ENCODE data around the gene GINS3.
A peak's percentile ranks its signal among the peaks of the same experiment; 100 is the strongest.

The GINS3 gene

GRCh38 chr16:58392215-58393137 lies at the start of gene GINS3:
Gene GINS3 (plus strand): TSS chr16:58392471. CDS start chr16:58392602, 131 bp downstream.
- H3K4me3 ChIP-seq (ENCODE audit: low read depth in 1 of 2, low read length in 2 of 2) = peak within 1 kb of the TSS; percentile 97 to 98
- H3K36me3 ChIP-seq (ENCODE audit: control insufficient read depth in 1 of 2, insufficient read depth in 2 of 2, low read length in 2 of 2) = no peaks in the 10 kb centered on the region
- H3K27me3 ChIP-seq (ENCODE audit: low read depth, low read length) = no peaks in the 10 kb centered on the region
- H3K27ac ChIP-seq (ENCODE audit: low read length) = peak within 1 kb of the TSS; percentile 81
- H3K9me3 ChIP-seq (ENCODE audit: control insufficient read depth in 1 of 2, low read length in 2 of 2) = no peaks in the 10 kb centered on the region
- peaks cover 0 to 7% of the 10 kb centered on the region in 2 donors for H3K4me1 ChIP-seq (ENCODE audit: control insufficient read depth in 1 of 2, insufficient read depth in 2 of 2, low read length in 2 of 2)

- Histone ChIP-seq H3K27ac (ENCODE audit: low read length) (no peak overlapping the region), H3K9me3 (ENCODE audit: control insufficient read depth in 1 of 2, low read length in 2 of 2) (no peaks in the 10 kb centered on the region), H3K36me3 (ENCODE audit: control insufficient read depth in 1 of 2, insufficient read depth in 2 of 2, low read length in 2 of 2) (no peaks in the 10 kb centered on the region), H3K4me3 (ENCODE audit: low read depth in 1 of 2, low read length in 2 of 2) (no peak overlapping the region), H3K27me3 (ENCODE audit: low read depth, low read length) (no peaks in the 10 kb centered on the region), H3K4me1 (ENCODE audit: control insufficient read depth in 1 of 2, insufficient read depth in 2 of 2, low read length in 2 of 2) (peaks cover 0 to 5% of the 10 kb centered on the region in 2 donors)
These were observed 48.7 kb upstream of the GINS3 start for GRCh38 chr16:58343562-58343961.

GRCh38 chr16:58345574-58346354 lies 46.5 kb upstream of the GINS3 start:
- H3K27me3 ChIP-seq (ENCODE audit: low read depth, low read length) = no peaks in the 10 kb centered on the region
- no peaks in the 10 kb centered on the region for H3K9me3 ChIP-seq (ENCODE audit: control insufficient read depth in 1 of 2, low read length in 2 of 2)
- no peak overlapping the region for H3K27ac ChIP-seq (ENCODE audit: low read length)
- H3K4me1 ChIP-seq (ENCODE audit: control insufficient read depth in 1 of 2, insufficient read depth in 2 of 2, low read length in 2 of 2) = peaks cover 0 to 5% of the 10 kb centered on the region in 2 donors
- H3K36me3 ChIP-seq (ENCODE audit: control insufficient read depth in 1 of 2, insufficient read depth in 2 of 2, low read length in 2 of 2) = no peaks in the 10 kb centered on the region
- no peak overlapping the region for H3K4me3 ChIP-seq (ENCODE audit: low read depth in 1 of 2, low read length in 2 of 2)

GRCh38 chr16:58346831-58347371 lies 45.4 kb upstream of the GINS3 start:
- Histone ChIP-seq H3K27me3 (ENCODE audit: low read depth, low read length) (no peaks in the 10 kb centered on the region), H3K27ac (ENCODE audit: low read length) (no peak overlapping the region)

GRCh38 chr16:58348986-58349385 lies 43.3 kb upstream of the GINS3 start:
- H3K27me3 ChIP-seq (ENCODE audit: low read depth, low read length) = no peaks in the 10 kb centered on the region
- no peaks in the 10 kb centered on the region for H3K36me3 ChIP-seq (ENCODE audit: control insufficient read depth in 1 of 2, insufficient read depth in 2 of 2, low read length in 2 of 2)
- H3K9me3 ChIP-seq (ENCODE audit: control insufficient read depth in 1 of 2, low read length in 2 of 2) = no peaks in the 10 kb centered on the region
- peaks cover 0 to 5% of the 10 kb centered on the region in 2 donors for H3K4me1 ChIP-seq (ENCODE audit: control insufficient read depth in 1 of 2, insufficient read depth in 2 of 2, low read length in 2 of 2)
- H3K4me3 ChIP-seq (ENCODE audit: low read depth in 1 of 2, low read length in 2 of 2) = no peak overlapping the region
- H3K27ac ChIP-seq (ENCODE audit: low read length) = no peak overlapping the region

More at GRCh38 chr16:58346831-58347371, 45.4 kb upstream of the GINS3 start:
- Histone ChIP-seq H3K9me3 (ENCODE audit: control insufficient read depth in 1 of 2, low read length in 2 of 2) (no peaks in the 10 kb centered on the region), H3K4me3 (ENCODE audit: low read depth in 1 of 2, low read length in 2 of 2) (no peak overlapping the region), H3K4me1 (ENCODE audit: control insufficient read depth in 1 of 2, insufficient read depth in 2 of 2, low read length in 2 of 2) (peaks cover 0 to 5% of the 10 kb centered on the region in 2 donors), H3K36me3 (ENCODE audit: control insufficient read depth in 1 of 2, insufficient read depth in 2 of 2, low read length in 2 of 2) (no peaks in the 10 kb centered on the region)

- H3K27me3 ChIP-seq (ENCODE audit: low read depth, low read length) = no peaks in the 10 kb centered on the region
- H3K4me3 ChIP-seq (ENCODE audit: low read depth in 1 of 2, low read length in 2 of 2) = no peak overlapping the region
- H3K36me3 ChIP-seq (ENCODE audit: control insufficient read depth in 1 of 2, insufficient read depth in 2 of 2, low read length in 2 of 2) = no peaks in the 10 kb centered on the region
- no peaks in the 10 kb centered on the region for H3K4me1 ChIP-seq (ENCODE audit: control insufficient read depth in 1 of 2, insufficient read depth in 2 of 2, low read length in 2 of 2)
- no peak overlapping the region for H3K27ac ChIP-seq (ENCODE audit: low read length)
- no peaks in the 10 kb centered on the region for H3K9me3 ChIP-seq (ENCODE audit: control insufficient read depth in 1 of 2, low read length in 2 of 2)
These were observed 39.6 kb upstream of the GINS3 start for GRCh38 chr16:58352690-58353089.

GRCh38 chr16:58360041-58360634 lies 32.1 kb upstream of the GINS3 start:
- Histone ChIP-seq H3K36me3 (ENCODE audit: control insufficient read depth in 1 of 2, insufficient read depth in 2 of 2, low read length in 2 of 2) (no peaks in the 10 kb centered on the region), H3K4me3 (ENCODE audit: low read depth in 1 of 2, low read length in 2 of 2) (no peak overlapping the region)

GRCh38 chr16:58361726-58362125 lies 30.5 kb upstream of the GINS3 start:
- Histone ChIP-seq H3K36me3 (ENCODE audit: control insufficient read depth in 1 of 2, insufficient read depth in 2 of 2, low read length in 2 of 2) (no peaks in the 10 kb centered on the region), H3K27ac (ENCODE audit: low read length) (no peak overlapping the region), H3K4me3 (ENCODE audit: low read depth in 1 of 2, low read length in 2 of 2) (no peak overlapping the region), H3K4me1 (ENCODE audit: control insufficient read depth in 1 of 2, insufficient read depth in 2 of 2, low read length in 2 of 2) (no peaks in the 10 kb centered on the region), H3K9me3 (ENCODE audit: control insufficient read depth in 1 of 2, low read length in 2 of 2) (peaks cover 0 to 16% of the 10 kb centered on the region in 2 donors), H3K27me3 (ENCODE audit: low read depth, low read length) (no peaks in the 10 kb centered on the region)

More at GRCh38 chr16:58360041-58360634, 32.1 kb upstream of the GINS3 start:
- Histone ChIP-seq H3K4me1 (ENCODE audit: control insufficient read depth in 1 of 2, insufficient read depth in 2 of 2, low read length in 2 of 2) (no peaks in the 10 kb centered on the region), H3K27me3 (ENCODE audit: low read depth, low read length) (no peaks in the 10 kb centered on the region), H3K9me3 (ENCODE audit: control insufficient read depth in 1 of 2, low read length in 2 of 2) (peaks cover 0 to 16% of the 10 kb centered on the region in 2 donors), H3K27ac (ENCODE audit: low read length) (no peak overlapping the region)

- no peaks in the 10 kb centered on the region for H3K27me3 ChIP-seq (ENCODE audit: low read depth, low read length)
- peaks cover 0 to 16% of the 10 kb centered on the region in 2 donors for H3K9me3 ChIP-seq (ENCODE audit: control insufficient read depth in 1 of 2, low read length in 2 of 2)
- no peak overlapping the region for H3K27ac ChIP-seq (ENCODE audit: low read length)
- no peaks in the 10 kb centered on the region for H3K36me3 ChIP-seq (ENCODE audit: control insufficient read depth in 1 of 2, insufficient read depth in 2 of 2, low read length in 2 of 2)
- no peak overlapping the region for H3K4me3 ChIP-seq (ENCODE audit: low read depth in 1 of 2, low read length in 2 of 2)
- no peaks in the 10 kb centered on the region for H3K4me1 ChIP-seq (ENCODE audit: control insufficient read depth in 1 of 2, insufficient read depth in 2 of 2, low read length in 2 of 2)
These were observed 28.4 kb upstream of the GINS3 start for GRCh38 chr16:58363746-58364393.

- H3K27ac ChIP-seq (ENCODE audit: low read length) = no peak overlapping the region
- H3K9me3 ChIP-seq (ENCODE audit: control insufficient read depth in 1 of 2, low read length in 2 of 2) = peaks cover 0 to 2% of the 10 kb centered on the region in 2 donors
- H3K27me3 ChIP-seq (ENCODE audit: low read depth, low read length) = no peaks in the 10 kb centered on the region
- H3K36me3 ChIP-seq (ENCODE audit: control insufficient read depth in 1 of 2, insufficient read depth in 2 of 2, low read length in 2 of 2) = no peaks in the 10 kb centered on the region
- H3K4me1 ChIP-seq (ENCODE audit: control insufficient read depth in 1 of 2, insufficient read depth in 2 of 2, low read length in 2 of 2) = no peaks in the 10 kb centered on the region
- no peak overlapping the region for H3K4me3 ChIP-seq (ENCODE audit: low read depth in 1 of 2, low read length in 2 of 2)
These were observed 26.6 kb upstream of the GINS3 start for GRCh38 chr16:58365623-58366022.
